ENCODE results near the gene RPL37. TPM values are rescaled to one million over a fixed set of nuclear protein-coding genes. Genes with fewer than 3 reads are reported as not detected.
"Not testable (repeated sequence)": the region's sequence is repeated elsewhere in the genome, so short reads cannot be mapped to it uniquely, and the experiment has no call there.

Gene RPL37
- 1,420 to 1,502 TPM (median 1,461 TPM) in 3 replicates for total RNA-seq

- Mint-ChIP-seq H3K9me3 (no peaks in the 10 kb centered on the region), H3K27ac (peak within 1 kb of the TSS; percentile 100), H3K4me1 (peaks cover 42% of the 10 kb centered on the region), H3K36me3 (peaks cover 31% of the 10 kb centered on the region), H3K27me3 (ENCODE audit: low read depth) (no peaks in the 10 kb centered on the region), H3K4me3 (peak within 1 kb of the TSS; percentile 97)
- DNase-seq (ENCODE audit: low spot score in 2 of 2, unreplicated experiment in 2 of 2) = peak; percentile 82 to 91
- TF ChIP-seq CTCF (IDR thresholded peaks at IDR 0.05; ENCODE audit: unreplicated experiment) = no peak
Measured at GRCh38 chr5:40834849-40835787, at the start of gene RPL37. Gene RPL37 (minus strand): TSS chr5:40835222. CDS start chr5:40835185, 37 bp downstream.

GRCh38 chr5:40883051-40883450, 48.0 kb upstream of the RPL37 start:
- not testable (repeated sequence) for H3K27me3 Mint-ChIP-seq (ENCODE audit: low read depth); H3K27ac Mint-ChIP-seq; H3K36me3 Mint-ChIP-seq; H3K4me1 Mint-ChIP-seq; DNase-seq (ENCODE audit: low spot score in 2 of 2, unreplicated experiment in 2 of 2); H3K4me3 Mint-ChIP-seq
- H3K9me3 Mint-ChIP-seq = peaks cover 11% of the 10 kb centered on the region

- Mint-ChIP-seq H3K9me3 (peaks cover 15% of the 10 kb centered on the region), H3K27me3 (ENCODE audit: low read depth) (peaks cover 4% of the 10 kb centered on the region), H3K36me3 (no peaks in the 10 kb centered on the region), H3K27ac (no peak overlapping the region), H3K4me3 (no peak overlapping the region), H3K4me1 (no peaks in the 10 kb centered on the region)
- TF ChIP-seq CTCF (IDR thresholded peaks at IDR 0.05; ENCODE audit: unreplicated experiment) = no peak
- no peak for DNase-seq (ENCODE audit: low spot score in 2 of 2, unreplicated experiment in 2 of 2)
Measured at GRCh38 chr5:40882291-40882690, 47.3 kb upstream of the RPL37 start.

- Mint-ChIP-seq H3K4me3 (no peak overlapping the region), H3K36me3 (no peaks in the 10 kb centered on the region), H3K27me3 (ENCODE audit: low read depth) (no peaks in the 10 kb centered on the region), H3K4me1 (no peaks in the 10 kb centered on the region), H3K27ac (no peak overlapping the region), H3K9me3 (peaks cover 17% of the 10 kb centered on the region)
- TF ChIP-seq CTCF (IDR thresholded peaks at IDR 0.05; ENCODE audit: unreplicated experiment) = peak; percentile 88
- DNase-seq (ENCODE audit: low spot score in 2 of 2, unreplicated experiment in 2 of 2) = no peak
Measured at GRCh38 chr5:40879163-40879942, 44.3 kb upstream of the RPL37 start.

- Mint-ChIP-seq H3K27me3 (ENCODE audit: low read depth) (no peaks in the 10 kb centered on the region), H3K27ac (no peak overlapping the region), H3K36me3 (no peaks in the 10 kb centered on the region), H3K4me3 (no peak overlapping the region), H3K4me1 (no peaks in the 10 kb centered on the region), H3K9me3 (peaks cover 17% of the 10 kb centered on the region)
- TF ChIP-seq CTCF (IDR thresholded peaks at IDR 0.05; ENCODE audit: unreplicated experiment) = no peak
- no peak for DNase-seq (ENCODE audit: low spot score in 2 of 2, unreplicated experiment in 2 of 2)
Measured at GRCh38 chr5:40877371-40877988, 42.5 kb upstream of the RPL37 start.
